ENCODE measurements around the gene PSME3.

DNA sequence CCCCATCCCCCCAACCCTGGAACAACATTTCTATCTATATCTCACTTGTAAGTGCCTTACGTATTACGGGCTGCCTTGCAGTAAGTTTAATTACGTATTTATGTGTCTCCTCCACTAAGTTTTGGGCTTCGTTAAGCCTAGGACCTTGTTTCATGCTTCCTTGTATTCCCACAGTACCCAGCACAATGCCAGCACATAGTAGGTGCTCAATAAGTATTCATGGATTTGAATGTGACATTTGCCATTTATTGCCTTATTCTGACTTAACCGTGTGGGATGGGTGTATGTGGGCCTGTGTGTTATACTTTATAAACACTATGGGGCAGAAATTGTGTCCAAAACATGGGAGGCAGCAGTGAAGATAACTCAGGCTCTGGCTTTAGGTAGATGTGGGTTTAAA is 40.7 kb upstream of the PSME3 start:
- TF ChIP-seq NFE2 (CRISPR knock-in tag; IDR thresholded peaks at IDR 0.05): no peak
- TF ChIP-seq, protein P1, sequence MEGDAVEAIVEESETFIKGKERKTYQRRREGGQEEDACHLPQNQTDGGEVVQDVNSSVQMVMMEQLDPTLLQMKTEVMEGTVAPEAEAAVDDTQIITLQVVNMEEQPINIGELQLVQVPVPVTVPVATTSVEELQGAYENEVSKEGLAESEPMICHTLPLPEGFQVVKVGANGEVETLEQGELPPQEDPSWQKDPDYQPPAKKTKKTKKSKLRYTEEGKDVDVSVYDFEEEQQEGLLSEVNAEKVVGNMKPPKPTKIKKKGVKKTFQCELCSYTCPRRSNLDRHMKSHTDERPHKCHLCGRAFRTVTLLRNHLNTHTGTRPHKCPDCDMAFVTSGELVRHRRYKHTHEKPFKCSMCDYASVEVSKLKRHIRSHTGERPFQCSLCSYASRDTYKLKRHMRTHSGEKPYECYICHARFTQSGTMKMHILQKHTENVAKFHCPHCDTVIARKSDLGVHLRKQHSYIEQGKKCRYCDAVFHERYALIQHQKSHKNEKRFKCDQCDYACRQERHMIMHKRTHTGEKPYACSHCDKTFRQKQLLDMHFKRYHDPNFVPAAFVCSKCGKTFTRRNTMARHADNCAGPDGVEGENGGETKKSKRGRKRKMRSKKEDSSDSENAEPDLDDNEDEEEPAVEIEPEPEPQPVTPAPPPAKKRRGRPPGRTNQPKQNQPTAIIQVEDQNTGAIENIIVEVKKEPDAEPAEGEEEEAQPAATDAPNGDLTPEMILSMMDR (CRISPR knock-in tag; IDR thresholded peaks at IDR 0.05): no peak
- TF ChIP-seq ONECUT2 (CRISPR knock-in tag; IDR thresholded peaks at IDR 0.05): no peak
- TF ChIP-seq ETV5 (CRISPR knock-in tag; IDR thresholded peaks at IDR 0.05; ENCODE audit: borderline replicate concordance): no peak
- no peak for TF ChIP-seq GTF2F1 (IDR thresholded peaks at IDR 0.05; ENCODE audit: low read length)
- no peak for TF ChIP-seq POLR2A (IDR thresholded peaks at IDR 0.05; ENCODE audit: insufficient read depth in 1 of 2, low read depth in 2 of 2, low read length in 2 of 2)
- TF ChIP-seq, protein P2, sequence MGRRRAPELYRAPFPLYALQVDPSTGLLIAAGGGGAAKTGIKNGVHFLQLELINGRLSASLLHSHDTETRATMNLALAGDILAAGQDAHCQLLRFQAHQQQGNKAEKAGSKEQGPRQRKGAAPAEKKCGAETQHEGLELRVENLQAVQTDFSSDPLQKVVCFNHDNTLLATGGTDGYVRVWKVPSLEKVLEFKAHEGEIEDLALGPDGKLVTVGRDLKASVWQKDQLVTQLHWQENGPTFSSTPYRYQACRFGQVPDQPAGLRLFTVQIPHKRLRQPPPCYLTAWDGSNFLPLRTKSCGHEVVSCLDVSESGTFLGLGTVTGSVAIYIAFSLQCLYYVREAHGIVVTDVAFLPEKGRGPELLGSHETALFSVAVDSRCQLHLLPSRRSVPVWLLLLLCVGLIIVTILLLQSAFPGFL (CRISPR knock-in tag; IDR thresholded peaks at IDR 0.05): no peak
- no peak for TF ChIP-seq EHMT2 (IDR thresholded peaks at IDR 0.05; ENCODE audit: borderline replicate concordance, low read depth, low read length)
- TF ChIP-seq GABPA (IDR thresholded peaks at IDR 0.05; ENCODE audit: low read depth, low read length): no peak
- no peak for TF ChIP-seq GABPA (CRISPR knock-in tag; IDR thresholded peaks at IDR 0.05; ENCODE audit: low read depth)
- no peak for TF ChIP-seq SRF (IDR thresholded peaks at IDR 0.05; ENCODE audit: low read depth, low read length)
- TF ChIP-seq FOXA3 (CRISPR knock-in tag; IDR thresholded peaks at IDR 0.05): no peak
- TF ChIP-seq, protein P3, sequence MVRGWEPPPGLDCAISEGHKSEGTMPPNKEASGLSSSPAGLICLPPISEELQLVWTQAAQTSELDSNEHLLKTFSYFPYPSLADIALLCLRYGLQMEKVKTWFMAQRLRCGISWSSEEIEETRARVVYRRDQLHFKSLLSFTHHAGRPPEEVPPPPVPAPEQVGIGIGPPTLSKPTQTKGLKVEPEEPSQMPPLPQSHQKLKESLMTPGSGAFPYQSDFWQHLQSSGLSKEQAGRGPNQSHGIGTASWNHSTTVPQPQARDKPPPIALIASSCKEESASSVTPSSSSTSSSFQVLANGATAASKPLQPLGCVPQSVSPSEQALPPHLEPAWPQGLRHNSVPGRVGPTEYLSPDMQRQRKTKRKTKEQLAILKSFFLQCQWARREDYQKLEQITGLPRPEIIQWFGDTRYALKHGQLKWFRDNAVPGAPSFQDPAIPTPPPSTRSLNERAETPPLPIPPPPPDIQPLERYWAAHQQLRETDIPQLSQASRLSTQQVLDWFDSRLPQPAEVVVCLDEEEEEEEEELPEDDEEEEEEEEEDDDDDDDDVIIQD (CRISPR knock-in tag; IDR thresholded peaks at IDR 0.05; ENCODE audit: low read depth): no peak

Data from HepG2 (cell line).